ENCODE measurements around the gene UBE2G2. TPM values are rescaled to one million over a fixed set of nuclear protein-coding genes. Genes with fewer than 3 reads are reported as not detected.

Gene UBE2G2
- total and polyA plus RNA-seq, 2 experiments from 2014 or later = 55.2 to 61.6 TPM

DNA sequence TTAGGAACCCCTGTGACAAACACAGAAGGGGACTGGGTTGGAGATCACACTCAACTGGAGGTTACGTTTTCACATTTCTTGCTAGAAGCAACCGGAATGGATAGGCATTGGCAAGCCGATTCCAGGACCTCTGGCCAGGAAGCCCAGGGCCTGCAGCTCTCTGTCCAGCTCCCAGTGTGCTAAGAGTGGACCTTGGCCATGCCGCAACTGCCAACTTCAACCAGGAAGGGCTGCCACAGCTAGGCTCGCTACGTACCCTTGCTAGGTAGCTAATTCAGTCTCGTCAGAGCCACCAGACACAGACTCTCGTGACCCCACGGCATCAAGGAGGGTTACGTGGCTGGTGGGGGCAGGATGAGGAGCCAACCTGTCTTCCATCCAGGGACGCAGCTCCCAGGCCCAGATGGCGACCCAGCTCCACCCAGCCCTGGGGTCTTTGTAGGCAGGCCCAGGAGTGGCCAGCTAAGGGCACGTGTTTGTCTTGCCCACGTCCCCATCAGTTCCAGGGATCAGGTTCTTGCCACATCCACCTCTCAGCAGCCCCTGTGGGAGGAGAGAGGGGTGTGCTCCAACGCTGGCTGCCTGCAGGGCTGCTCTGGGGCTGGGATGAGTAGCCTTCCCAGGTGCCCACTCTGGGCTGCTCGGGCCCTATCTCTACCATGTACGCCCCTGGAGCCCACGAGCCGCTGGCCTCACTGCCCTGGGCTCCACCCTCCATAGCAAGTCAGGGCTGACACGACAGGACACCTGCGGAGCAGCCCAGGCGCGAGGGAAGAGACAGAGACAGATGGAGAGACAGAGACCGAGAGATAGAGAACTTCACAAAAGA is 39.2 kb downstream of the UBE2G2 start:
- no peaks in the 10 kb centered on the region for H3K36me3 ChIP-seq (replicated peaks; ENCODE audit: insufficient read depth, low read depth)
- no peaks in the 10 kb centered on the region for H3K9me3 ChIP-seq (ENCODE audit: low read depth)
- no peak overlapping the region for H2AFZ ChIP-seq
- no peak overlapping the region for H3K27ac ChIP-seq
- H3K4me3 ChIP-seq = no peak overlapping the region
- no peak overlapping the region for H3K4me2 ChIP-seq
- H4K20me1 ChIP-seq (ENCODE audit: insufficient read depth, poor library complexity, severe bottlenecking) = no peaks in the 10 kb centered on the region
- 87% methylated on average over 24 of the region's 24 CpGs for WGBS (ENCODE audit: low lambda C conversion rate, missing lambda C conversion rate)
- H3K4me1 ChIP-seq (ENCODE audit: insufficient read depth) = no peaks in the 10 kb centered on the region
- TF ChIP-seq, protein P1, sequence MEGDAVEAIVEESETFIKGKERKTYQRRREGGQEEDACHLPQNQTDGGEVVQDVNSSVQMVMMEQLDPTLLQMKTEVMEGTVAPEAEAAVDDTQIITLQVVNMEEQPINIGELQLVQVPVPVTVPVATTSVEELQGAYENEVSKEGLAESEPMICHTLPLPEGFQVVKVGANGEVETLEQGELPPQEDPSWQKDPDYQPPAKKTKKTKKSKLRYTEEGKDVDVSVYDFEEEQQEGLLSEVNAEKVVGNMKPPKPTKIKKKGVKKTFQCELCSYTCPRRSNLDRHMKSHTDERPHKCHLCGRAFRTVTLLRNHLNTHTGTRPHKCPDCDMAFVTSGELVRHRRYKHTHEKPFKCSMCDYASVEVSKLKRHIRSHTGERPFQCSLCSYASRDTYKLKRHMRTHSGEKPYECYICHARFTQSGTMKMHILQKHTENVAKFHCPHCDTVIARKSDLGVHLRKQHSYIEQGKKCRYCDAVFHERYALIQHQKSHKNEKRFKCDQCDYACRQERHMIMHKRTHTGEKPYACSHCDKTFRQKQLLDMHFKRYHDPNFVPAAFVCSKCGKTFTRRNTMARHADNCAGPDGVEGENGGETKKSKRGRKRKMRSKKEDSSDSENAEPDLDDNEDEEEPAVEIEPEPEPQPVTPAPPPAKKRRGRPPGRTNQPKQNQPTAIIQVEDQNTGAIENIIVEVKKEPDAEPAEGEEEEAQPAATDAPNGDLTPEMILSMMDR (IDR thresholded peaks at IDR 0.05; ENCODE audit: poor library complexity) = no peak
- TF ChIP-seq EZH2phosphoT487 (IDR thresholded peaks at IDR 0.05; ENCODE audit: low read depth, severe bottlenecking, unreplicated experiment) (no peak), EZH2 (IDR thresholded peaks at IDR 0.05; ENCODE audit: borderline replicate concordance) (no peak)
- no peaks in the 10 kb centered on the region for H3K9me2 ChIP-seq (replicated peaks; ENCODE audit: insufficient read depth)
- H3K27me3 ChIP-seq = no peaks in the 10 kb centered on the region
- DNase-seq (ENCODE audit: low spot score) = no peak
- H3K79me2 ChIP-seq = no peaks in the 10 kb centered on the region

DNA sequence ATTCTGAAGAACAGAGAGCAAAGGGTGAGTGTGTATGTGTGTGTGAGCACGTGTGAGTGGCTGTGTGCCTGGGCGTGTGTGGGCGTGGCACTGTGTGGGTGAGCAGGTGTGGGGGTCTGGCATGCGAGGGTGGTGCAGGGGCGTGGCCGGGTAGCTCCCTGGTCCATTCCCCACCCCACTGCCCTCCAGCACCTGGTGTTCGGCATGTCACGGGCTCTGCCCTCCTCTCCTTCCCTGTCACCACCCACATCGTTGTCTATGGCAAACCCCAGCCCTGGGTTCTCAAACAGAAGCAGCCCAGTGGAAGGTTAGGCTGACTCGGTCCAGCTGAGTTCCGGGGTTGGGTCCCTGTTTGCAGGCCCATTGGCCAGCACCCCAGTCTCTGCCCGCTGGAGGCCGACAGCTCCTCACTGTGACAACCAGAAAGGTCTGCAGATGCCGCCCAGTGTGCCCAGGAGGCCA is 39.8 kb downstream of the UBE2G2 start:
- TF ChIP-seq EZH2phosphoT487 (IDR thresholded peaks at IDR 0.05; ENCODE audit: low read depth, severe bottlenecking, unreplicated experiment) (no peak), EZH2 (IDR thresholded peaks at IDR 0.05; ENCODE audit: borderline replicate concordance) (no peak)
- TF ChIP-seq, protein P1 (IDR thresholded peaks at IDR 0.05; ENCODE audit: poor library complexity) = no peak
- Histone ChIP-seq H3K4me3 (no peak overlapping the region), H3K4me1 (ENCODE audit: insufficient read depth) (no peaks in the 10 kb centered on the region), H3K36me3 (replicated peaks; ENCODE audit: insufficient read depth, low read depth) (no peaks in the 10 kb centered on the region), H3K4me2 (no peak overlapping the region), H3K27me3 (no peaks in the 10 kb centered on the region), H3K27ac (no peak overlapping the region), H3K9me3 (ENCODE audit: low read depth) (no peaks in the 10 kb centered on the region), H2AFZ (no peak overlapping the region), H3K79me2 (no peaks in the 10 kb centered on the region), H4K20me1 (ENCODE audit: insufficient read depth, poor library complexity, severe bottlenecking) (no peaks in the 10 kb centered on the region), H3K9me2 (replicated peaks; ENCODE audit: insufficient read depth) (no peaks in the 10 kb centered on the region)
- no peak for DNase-seq (ENCODE audit: low spot score)
- 90% methylated on average over 14 of the region's 14 CpGs for WGBS (ENCODE audit: low lambda C conversion rate, missing lambda C conversion rate)

DNA sequence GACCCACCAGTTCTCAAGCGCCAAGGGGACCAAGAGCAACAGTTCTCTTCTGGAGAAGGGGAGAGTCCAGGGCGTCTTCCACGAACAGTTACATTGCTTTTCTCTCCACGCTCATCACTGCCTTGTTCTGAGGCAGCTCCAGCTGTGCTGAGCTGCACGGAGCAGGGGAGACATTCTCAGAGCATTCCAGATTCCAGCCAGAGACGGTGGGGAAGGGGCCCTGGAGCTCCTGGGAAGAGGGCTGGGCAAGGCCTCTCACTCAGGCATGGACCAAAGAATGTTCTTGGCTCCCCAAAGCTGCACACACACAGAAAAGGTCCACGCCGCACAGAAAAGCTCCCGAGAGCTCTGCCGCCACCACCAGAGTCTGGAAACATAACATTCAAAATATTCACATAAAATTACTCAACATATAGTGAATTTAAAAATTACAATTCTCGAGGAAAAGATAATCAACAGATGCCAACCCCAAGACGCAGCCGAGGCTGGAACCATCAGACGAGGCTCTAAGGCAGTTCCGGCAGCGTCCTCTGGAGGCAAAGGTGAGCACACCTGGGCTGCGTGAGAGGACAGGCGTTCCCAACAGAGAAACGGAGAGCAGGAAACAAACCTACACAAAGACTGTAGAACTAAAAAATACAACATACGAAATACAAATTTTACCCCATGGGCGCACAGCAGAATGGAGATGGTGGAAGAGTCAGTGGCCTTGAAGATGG is 40.5 kb downstream of the UBE2G2 start:
- Histone ChIP-seq H3K4me1 (ENCODE audit: insufficient read depth) (no peaks in the 10 kb centered on the region), H3K79me2 (no peaks in the 10 kb centered on the region), H3K9me2 (replicated peaks; ENCODE audit: insufficient read depth) (no peaks in the 10 kb centered on the region), H3K9me3 (ENCODE audit: low read depth) (no peaks in the 10 kb centered on the region), H2AFZ (no peak overlapping the region), H3K27me3 (no peaks in the 10 kb centered on the region), H3K4me2 (no peak overlapping the region), H3K36me3 (replicated peaks; ENCODE audit: insufficient read depth, low read depth) (no peaks in the 10 kb centered on the region), H3K4me3 (no peak overlapping the region), H4K20me1 (ENCODE audit: insufficient read depth, poor library complexity, severe bottlenecking) (no peaks in the 10 kb centered on the region), H3K27ac (no peak overlapping the region)
- 67% methylated on average over 21 of the region's 21 CpGs for WGBS (ENCODE audit: low lambda C conversion rate, missing lambda C conversion rate)
- peak; percentile 59 for DNase-seq (ENCODE audit: low spot score)
- TF ChIP-seq, protein P1 (IDR thresholded peaks at IDR 0.05; ENCODE audit: poor library complexity) = peak; percentile 33
- TF ChIP-seq EZH2 (IDR thresholded peaks at IDR 0.05; ENCODE audit: borderline replicate concordance) (no peak), EZH2phosphoT487 (IDR thresholded peaks at IDR 0.05; ENCODE audit: low read depth, severe bottlenecking, unreplicated experiment) (no peak)
